K562 (cell line): ENCODE results near the gene ZNF165. TPM values are rescaled to one million over a fixed set of nuclear protein-coding genes. Genes with fewer than 3 reads are reported as not detected.

Source experiments
- CBX1 ChIP-seq: sonication (generic); IDR thresholded peaks from 2 replicates; pipeline ENCODE4 v1.6.1; 2016; ENCODE audit warnings: antibody characterized with exemption, low read depth, mild to moderate bottlenecking
- FOXK2 ChIP-seq, 2 experiments: fragments of 450-650 bp; IDR thresholded peaks in 1 of 2; conservative IDR thresholded peaks in 1 of 2; 2 replicates each; pipeline ENCODE4 v1.6.1; 2016; ENCODE audit warnings: low read depth in 2 of 2, mild to moderate bottlenecking in 1 of 2
- HDAC1 ChIP-seq, 2 experiments: fragments of 450-650 bp; IDR thresholded peaks; 2 replicates each; pipeline ENCODE4 v1.6.1; 2016 to 2017; ENCODE audit warnings: inconsistent platforms in 1 of 2, mild to moderate bottlenecking in 1 of 2, moderate library complexity in 1 of 2
- NFIC ChIP-seq: fragments of 450-650 bp; IDR thresholded peaks from 2 replicates; pipeline ENCODE4 v1.6.1; 2017; ENCODE audit warnings: mild to moderate bottlenecking, inconsistent platforms
- PML ChIP-seq: IDR thresholded peaks from 2 replicates; pipeline ENCODE4 v1.6.1; 2012; ENCODE audit warnings: low read length, inconsistent platforms
- POLR3A ChIP-seq: IDR thresholded peaks from 2 replicates; pipeline ENCODE4 v1.6.1; 2011; ENCODE audit warnings: borderline replicate concordance, mild to moderate bottlenecking, moderate library complexity; ENCODE audit not compliant: insufficient read length, insufficient read depth; ENCODE audit errors: extremely low read depth
- POU5F1 ChIP-seq: fragments of 150-350 bp; IDR thresholded peaks from 2 replicates; pipeline ENCODE4 v1.6.1; 2014; ENCODE audit warnings: borderline replicate concordance, low read length, low read depth, mild to moderate bottlenecking; ENCODE audit not compliant: partially characterized antibody
- RFX5 ChIP-seq: IDR thresholded peaks from 2 replicates; pipeline ENCODE4 v1.6.1; 2011; ENCODE audit warnings: low read depth, mild to moderate bottlenecking, improper control_type of control experiment, low read length
- RFX7 ChIP-seq: fragments of 250-450 bp; sonication (Bioruptor Pico); IDR thresholded peaks from 2 replicates; pipeline ENCODE4 v1.5.1; 2021; ENCODE audit warnings: mild to moderate bottlenecking
- SMAD2 ChIP-seq: fragments of 150-350 bp; IDR thresholded peaks from 2 replicates; pipeline ENCODE4 v1.6.1; 2014; ENCODE audit warnings: low read depth, mild to moderate bottlenecking, low read length
- TAF1 ChIP-seq: IDR thresholded peaks from 2 replicates; pipeline ENCODE4 v1.6.1; 2011; ENCODE audit warnings: mild to moderate bottlenecking, low read length, moderate library complexity; ENCODE audit not compliant: insufficient read depth, control insufficient read depth, severe bottlenecking; ENCODE audit errors: extremely low read depth
- polyA plus RNA-seq, 8 experiments: library from polyadenylated mRNA; depleted of rRNA in 4 of 8; stranded (reverse) in 5 of 8; unstranded in 3 of 8; fragments of >200 nt; fragmentation: Nextera tagmentation in 2 of 8; fragmentation: Illumina TruSeq in 1 of 8; extraction: Ambion mirVana in 2 of 8; extraction: Trizol in 1 of 8; gene quantifications; 2 replicates each; pipeline versions ENCODE4 v1.2.1 to v1.2.3, GENCODE V29; 2011 to 2014; ENCODE audit warnings: inconsistent platforms in 1 of 8, missing spikeins in 1 of 8
- total RNA-seq, 7 experiments: library from RNA; depleted of rRNA in 6 of 7; stranded (reverse); fragments of >200 nt in 6 of 7; fragmentation: Illumina TruSeq in 2 of 7; extraction: Trizol in 2 of 7; gene quantifications; 2 replicates each; pipeline versions ENCODE4 v1.2.1 to v1.2.3, GENCODE V29; 2011 to 2021; ENCODE audit warnings: low replicate concordance in 1 of 7
- TF ChIP-seq, protein P1 (sequence below): sonication (generic); formaldehyde crosslinking; IDR thresholded peaks from 2 replicates; pipeline ENCODE4 v1.8.0; 2022; ENCODE audit warnings: missing genetic modification reagents, mild to moderate bottlenecking, moderate library complexity, borderline replicate concordance
- TF ChIP-seq, protein P2 (sequence below), 3 experiments: IDR thresholded peaks in 2 of 3; conservative IDR thresholded peaks in 1 of 3; 2 replicates each; pipeline ENCODE4 v1.5.1; 2011 to 2012; ENCODE audit warnings: low read length in 3 of 3, mild to moderate bottlenecking in 3 of 3, control low read depth in 2 of 3, improper control_type of control experiment in 1 of 3, inconsistent platforms in 1 of 3, low read depth in 1 of 3, mixed read lengths in 1 of 3, moderate library complexity in 1 of 3; ENCODE audit not compliant: insufficient read depth in 2 of 3
- TF ChIP-seq, protein P3 (sequence below): sonication (generic); formaldehyde crosslinking; IDR thresholded peaks from 2 replicates; pipeline ENCODE4 v1.5.0; 2020; ENCODE audit warnings: missing genetic modification reagents
- TF ChIP-seq, protein P4 (sequence below): sonication (generic); formaldehyde crosslinking; IDR thresholded peaks from 2 replicates; pipeline ENCODE4 v1.8.1; 2023; ENCODE audit warnings: mild to moderate bottlenecking, missing genetic modification reagents
- TF ChIP-seq, protein P5 (sequence below): fragments of 450-650 bp; conservative IDR thresholded peaks from 2 replicates; pipeline ENCODE4 v1.6.1; 2016; ENCODE audit warnings: missing genetic modification characterization, low read depth, mild to moderate bottlenecking, control low read depth, missing compliant biosample characterization

ZNF165 gene
- total and polyA plus RNA-seq, 9 of the 15 experiments (the other 6 are each of a cell fraction or from before 2014, with no cell fraction given): 0.82 to 3.6 (median 1.2) TPM

DNA sequence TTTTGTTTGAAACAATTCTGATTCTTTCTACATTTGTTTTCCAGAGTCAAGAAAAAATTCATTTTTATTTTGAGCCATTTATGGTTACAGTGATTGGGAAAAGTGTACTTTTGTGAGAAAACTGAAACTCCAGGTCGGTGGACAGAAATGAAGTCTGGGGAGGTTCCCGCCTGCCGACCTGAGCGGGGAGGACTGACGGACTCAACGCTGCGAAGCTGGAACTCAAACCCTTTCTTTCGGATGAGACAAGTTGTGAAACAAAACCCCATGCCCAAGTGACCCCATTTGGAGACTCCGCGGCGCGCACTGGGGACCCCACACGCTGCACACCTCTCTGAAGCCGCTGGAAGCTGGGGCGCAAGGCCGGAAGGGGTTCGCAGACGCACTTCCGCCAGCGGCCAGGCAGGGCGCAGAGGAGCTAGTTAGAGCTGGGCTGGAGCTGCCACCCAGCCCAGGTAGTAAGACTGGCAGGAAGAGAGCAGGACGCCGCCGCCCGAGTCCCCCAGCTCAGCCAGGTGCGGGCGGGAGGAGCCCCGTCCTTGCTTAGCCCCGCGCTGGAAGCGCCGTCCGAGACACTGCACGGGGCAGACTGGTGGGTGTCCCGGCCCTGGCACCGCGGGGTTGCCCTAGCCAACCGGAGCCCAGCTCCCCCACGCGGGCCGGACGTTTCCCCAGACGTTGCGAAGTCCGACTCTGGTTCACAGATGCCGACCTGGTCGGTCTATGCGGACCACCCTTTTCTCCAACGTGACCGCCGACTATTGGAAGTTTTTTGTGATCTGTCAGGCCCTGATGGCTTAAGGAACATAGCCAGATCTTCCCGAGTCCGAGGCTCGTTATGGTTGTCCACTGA, 24.2 kb downstream of the ZNF165 start (continued):
- TF ChIP-seq, protein P1, sequence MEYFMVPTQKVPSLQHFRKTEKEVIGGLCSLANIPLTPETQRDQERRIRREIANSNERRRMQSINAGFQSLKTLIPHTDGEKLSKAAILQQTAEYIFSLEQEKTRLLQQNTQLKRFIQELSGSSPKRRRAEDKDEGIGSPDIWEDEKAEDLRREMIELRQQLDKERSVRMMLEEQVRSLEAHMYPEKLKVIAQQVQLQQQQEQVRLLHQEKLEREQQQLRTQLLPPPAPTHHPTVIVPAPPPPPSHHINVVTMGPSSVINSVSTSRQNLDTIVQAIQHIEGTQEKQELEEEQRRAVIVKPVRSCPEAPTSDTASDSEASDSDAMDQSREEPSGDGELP (CRISPR knock-in tag): peak; percentile 86
- TF ChIP-seq HDAC1 (IDR thresholded peaks at IDR 0.05) (peak in 1 of 2 experiments; percentile 56; a peak in 1 of 4 replicates), TAF1 (peak; percentile 97), POLR3A (no peak), PML (peak; percentile 68), NFIC (peak; percentile 54), FOXK2 (conservative IDR thresholded peaks at IDR 0.05 in 1 of 2, IDR thresholded peaks at IDR 0.05 in 1 of 2; ENCODE audit: low read depth in 2 of 2) (no peak; a peak in 1 of 4 replicates), POU5F1 (no peak), RFX5 (no peak), RFX7 (CRISPR knock-in tag) (no peak), SMAD2 (no peak), CBX1 (peak; percentile 88)
- TF ChIP-seq, protein P2, sequence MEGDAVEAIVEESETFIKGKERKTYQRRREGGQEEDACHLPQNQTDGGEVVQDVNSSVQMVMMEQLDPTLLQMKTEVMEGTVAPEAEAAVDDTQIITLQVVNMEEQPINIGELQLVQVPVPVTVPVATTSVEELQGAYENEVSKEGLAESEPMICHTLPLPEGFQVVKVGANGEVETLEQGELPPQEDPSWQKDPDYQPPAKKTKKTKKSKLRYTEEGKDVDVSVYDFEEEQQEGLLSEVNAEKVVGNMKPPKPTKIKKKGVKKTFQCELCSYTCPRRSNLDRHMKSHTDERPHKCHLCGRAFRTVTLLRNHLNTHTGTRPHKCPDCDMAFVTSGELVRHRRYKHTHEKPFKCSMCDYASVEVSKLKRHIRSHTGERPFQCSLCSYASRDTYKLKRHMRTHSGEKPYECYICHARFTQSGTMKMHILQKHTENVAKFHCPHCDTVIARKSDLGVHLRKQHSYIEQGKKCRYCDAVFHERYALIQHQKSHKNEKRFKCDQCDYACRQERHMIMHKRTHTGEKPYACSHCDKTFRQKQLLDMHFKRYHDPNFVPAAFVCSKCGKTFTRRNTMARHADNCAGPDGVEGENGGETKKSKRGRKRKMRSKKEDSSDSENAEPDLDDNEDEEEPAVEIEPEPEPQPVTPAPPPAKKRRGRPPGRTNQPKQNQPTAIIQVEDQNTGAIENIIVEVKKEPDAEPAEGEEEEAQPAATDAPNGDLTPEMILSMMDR (IDR thresholded peaks at IDR 0.05 in 2 of 3, conservative IDR thresholded peaks at IDR 0.05 in 1 of 3; ENCODE audit: insufficient read depth in 2 of 3, low read depth in 1 of 3, low read length in 3 of 3): peak; percentile 73 to 92 (median 77)
- TF ChIP-seq, protein P3, sequence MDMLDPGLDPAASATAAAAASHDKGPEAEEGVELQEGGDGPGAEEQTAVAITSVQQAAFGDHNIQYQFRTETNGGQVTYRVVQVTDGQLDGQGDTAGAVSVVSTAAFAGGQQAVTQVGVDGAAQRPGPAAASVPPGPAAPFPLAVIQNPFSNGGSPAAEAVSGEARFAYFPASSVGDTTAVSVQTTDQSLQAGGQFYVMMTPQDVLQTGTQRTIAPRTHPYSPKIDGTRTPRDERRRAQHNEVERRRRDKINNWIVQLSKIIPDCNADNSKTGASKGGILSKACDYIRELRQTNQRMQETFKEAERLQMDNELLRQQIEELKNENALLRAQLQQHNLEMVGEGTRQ (CRISPR knock-in tag): no peak
- TF ChIP-seq, protein P4, sequence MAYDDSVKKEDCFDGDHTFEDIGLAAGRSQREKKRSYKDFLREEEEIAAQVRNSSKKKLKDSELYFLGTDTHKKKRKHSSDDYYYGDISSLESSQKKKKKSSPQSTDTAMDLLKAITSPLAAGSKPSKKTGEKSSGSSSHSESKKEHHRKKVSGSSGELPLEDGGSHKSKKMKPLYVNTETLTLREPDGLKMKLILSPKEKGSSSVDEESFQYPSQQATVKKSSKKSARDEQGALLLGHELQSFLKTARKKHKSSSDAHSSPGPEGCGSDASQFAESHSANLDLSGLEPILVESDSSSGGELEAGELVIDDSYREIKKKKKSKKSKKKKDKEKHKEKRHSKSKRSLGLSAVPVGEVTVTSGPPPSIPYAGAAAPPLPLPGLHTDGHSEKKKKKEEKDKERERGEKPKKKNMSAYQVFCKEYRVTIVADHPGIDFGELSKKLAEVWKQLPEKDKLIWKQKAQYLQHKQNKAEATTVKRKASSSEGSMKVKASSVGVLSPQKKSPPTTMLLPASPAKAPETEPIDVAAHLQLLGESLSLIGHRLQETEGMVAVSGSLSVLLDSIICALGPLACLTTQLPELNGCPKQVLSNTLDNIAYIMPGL (CRISPR knock-in tag): no peak
- TF ChIP-seq, protein P5, sequence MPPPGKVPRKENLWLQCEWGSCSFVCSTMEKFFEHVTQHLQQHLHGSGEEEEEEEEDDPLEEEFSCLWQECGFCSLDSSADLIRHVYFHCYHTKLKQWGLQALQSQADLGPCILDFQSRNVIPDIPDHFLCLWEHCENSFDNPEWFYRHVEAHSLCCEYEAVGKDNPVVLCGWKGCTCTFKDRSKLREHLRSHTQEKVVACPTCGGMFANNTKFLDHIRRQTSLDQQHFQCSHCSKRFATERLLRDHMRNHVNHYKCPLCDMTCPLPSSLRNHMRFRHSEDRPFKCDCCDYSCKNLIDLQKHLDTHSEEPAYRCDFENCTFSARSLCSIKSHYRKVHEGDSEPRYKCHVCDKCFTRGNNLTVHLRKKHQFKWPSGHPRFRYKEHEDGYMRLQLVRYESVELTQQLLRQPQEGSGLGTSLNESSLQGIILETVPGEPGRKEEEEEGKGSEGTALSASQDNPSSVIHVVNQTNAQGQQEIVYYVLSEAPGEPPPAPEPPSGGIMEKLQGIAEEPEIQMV: no peak
